H1 (cell line): ENCODE results near the gene DNAJB12. TPM values are rescaled to one million over a fixed set of nuclear protein-coding genes. Genes with fewer than 3 reads are reported as not detected.

Experiments used
- ASH2L ChIP-seq: fragments of 200-600, 300-600 bp; sonication (generic); IDR thresholded peaks from one replicate; pipeline ENCODE4 v1.7.1; 2017; ENCODE audit warnings: low read length
- CBX5 ChIP-seq: fragments of 300-800, 300-1000 bp; sonication (generic); IDR thresholded peaks from 2 replicates; pipeline ENCODE4 v1.7.1; 2016; ENCODE audit warnings: antibody characterized with exemption, low read length, low read depth
- CHD1 ChIP-seq: IDR thresholded peaks from 2 replicates; pipeline ENCODE4 v1.6.1; 2012; ENCODE audit warnings: low read depth, low read length, improper control_type of control experiment
- CTCF ChIP-seq, 3 experiments: IDR thresholded peaks; 1 replicate in 2 of 3; 2 replicates in 1 of 3; pipeline versions ENCODE4 v1.5.1 to v1.6.1; 2011; ENCODE audit warnings: low read length in 3 of 3, mild to moderate bottlenecking in 3 of 3, inconsistent platforms in 2 of 3, low read depth in 1 of 3, moderate library complexity in 1 of 3; ENCODE audit not compliant: insufficient read depth in 1 of 3; ENCODE audit errors: control extremely low read depth in 1 of 3
- HDAC2 ChIP-seq, 2 experiments: fragments of 300-600 bp in 1 of 2; sonication (generic) in 1 of 2; IDR thresholded peaks; 2 replicates each; pipeline ENCODE4 v1.6.1; 2011 to 2012; ENCODE audit warnings: low read depth in 2 of 2, low read length in 2 of 2, mild to moderate bottlenecking in 2 of 2, moderate library complexity in 2 of 2, borderline replicate concordance in 1 of 2, inconsistent platforms in 1 of 2
- PHF8 ChIP-seq: fragments of 200-600 bp; sonication (generic); conservative IDR thresholded peaks from 2 replicates; pipeline ENCODE4 v1.7.1; 2012; ENCODE audit warnings: low read depth, mild to moderate bottlenecking, inconsistent platforms, low read length, moderate library complexity
- POU5F1 ChIP-seq: IDR thresholded peaks from 2 replicates; pipeline ENCODE4 v1.6.1; 2011; ENCODE audit warnings: low read depth, mild to moderate bottlenecking, low read length, moderate library complexity
- SIRT6 ChIP-seq: IDR thresholded peaks from one replicate; pipeline ENCODE4 v1.7.1; 2012; ENCODE audit warnings: low read length, inconsistent platforms
- polyA plus RNA-seq, 7 experiments: library from polyadenylated mRNA; depleted of rRNA in 3 of 7; stranded (reverse) in 5 of 7; unstranded in 2 of 7; fragments of >200 nt in 5 of 7; fragments of 200-250 nt in 2 of 7; gene quantifications; 1 replicate in 5 of 7; 2 replicates in 1 of 7; 4 replicates in 1 of 7; pipeline versions ENCODE4 v1.2.1 to v1.2.3, GENCODE V29; 2011 to 2013; ENCODE audit warnings: missing spikeins in 2 of 7, mixed read lengths in 2 of 7
- total RNA-seq: library from RNA; stranded (reverse); fragmentation: NEBNext Ultra II Directional; extraction: Animal tissue kit (Norgen Biotek cat#: 25700); gene quantifications from 2 replicates; pipeline ENCODE4 v1.2.1, GENCODE V29; 2021

Gene DNAJB12
- total and polyA plus RNA-seq, 2 of the 8 experiments (the other 6 are each of a cell fraction or from before 2014, with no cell fraction given), result 10.8 to 20.5 TPM

- TF ChIP-seq CTCF (IDR thresholded peaks at IDR 0.05; ENCODE audit: control extremely low read depth in 1 of 3, insufficient read depth in 1 of 3, low read depth in 1 of 3, low read length in 3 of 3) (no peak), SIRT6 (no peak), HDAC2 (IDR thresholded peaks at IDR 0.05; ENCODE audit: borderline replicate concordance in 1 of 2, low read depth in 2 of 2, low read length in 2 of 2) (no peak), CBX5 (no peak), PHF8 (no peak), ASH2L (no peak), POU5F1 (no peak), CHD1 (no peak)
These were observed 36.0 kb upstream of the DNAJB12 start (continued) for GRCh38 chr10:72390764-72391163.
